Skeletal muscle cell (primary cell): Measurements from ENCODE around the gene ZC3H18.
"Not testable (repeated sequence)": the region's sequence is repeated elsewhere in the genome, so short reads cannot be mapped to it uniquely, and the experiment has no call there.

Experiments used
- DNase-seq: peaks from one replicate; pipeline ENCODE4 v3.0.0-alpha.2; 2010; ENCODE audit warnings: low read depth
- H3K4me3 ChIP-seq: 2 replicates; pipeline ENCODE4 v1.5.1; 2011; ENCODE audit warnings: low read depth, mild to moderate bottlenecking, control low read depth, low read length, moderate library complexity

The ZC3H18 gene

DNA sequence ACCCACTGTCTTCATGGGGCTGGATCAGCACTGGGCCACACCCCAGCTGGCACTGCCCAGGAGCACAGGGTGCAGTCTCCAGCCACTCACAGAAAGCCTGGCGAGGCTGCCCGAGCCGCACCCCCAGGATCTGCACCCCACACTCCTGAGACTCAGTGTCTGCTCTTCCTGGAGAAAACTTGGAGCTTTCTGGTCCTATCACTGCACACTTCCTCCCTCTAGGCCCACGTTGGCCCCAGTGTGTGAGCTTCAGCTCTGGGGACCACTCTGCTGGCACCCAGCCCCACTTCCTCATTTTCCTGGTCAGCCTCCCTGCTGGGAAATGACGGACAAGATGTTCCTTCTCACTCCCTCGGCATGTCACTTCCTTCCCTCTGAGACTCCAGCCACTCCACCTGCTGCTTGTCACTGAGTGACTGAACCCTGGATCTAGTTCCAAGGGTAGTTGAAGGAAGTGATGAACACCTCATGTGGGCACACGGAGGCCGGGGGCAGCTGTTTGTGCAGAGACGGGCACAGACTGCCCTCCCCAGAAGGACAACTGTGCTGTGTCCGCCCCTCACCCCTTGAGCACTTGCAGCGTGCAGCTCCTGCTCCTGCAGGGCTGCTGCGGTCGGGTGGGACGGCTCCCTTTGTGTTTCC lies 29.0 kb downstream of the ZC3H18 start:
- H3K4me3 ChIP-seq, result no peak overlapping the region
- no peak for DNase-seq

GRCh38 chr16:88599825-88600538 lies 29.8 kb downstream of the ZC3H18 start:
- DNase-seq, result no peak
- no peak overlapping the region for H3K4me3 ChIP-seq

- no peak overlapping the region for H3K4me3 ChIP-seq
Observed at GRCh38 chr16:88600539-88600896, 30.3 kb downstream of the ZC3H18 start.

DNA sequence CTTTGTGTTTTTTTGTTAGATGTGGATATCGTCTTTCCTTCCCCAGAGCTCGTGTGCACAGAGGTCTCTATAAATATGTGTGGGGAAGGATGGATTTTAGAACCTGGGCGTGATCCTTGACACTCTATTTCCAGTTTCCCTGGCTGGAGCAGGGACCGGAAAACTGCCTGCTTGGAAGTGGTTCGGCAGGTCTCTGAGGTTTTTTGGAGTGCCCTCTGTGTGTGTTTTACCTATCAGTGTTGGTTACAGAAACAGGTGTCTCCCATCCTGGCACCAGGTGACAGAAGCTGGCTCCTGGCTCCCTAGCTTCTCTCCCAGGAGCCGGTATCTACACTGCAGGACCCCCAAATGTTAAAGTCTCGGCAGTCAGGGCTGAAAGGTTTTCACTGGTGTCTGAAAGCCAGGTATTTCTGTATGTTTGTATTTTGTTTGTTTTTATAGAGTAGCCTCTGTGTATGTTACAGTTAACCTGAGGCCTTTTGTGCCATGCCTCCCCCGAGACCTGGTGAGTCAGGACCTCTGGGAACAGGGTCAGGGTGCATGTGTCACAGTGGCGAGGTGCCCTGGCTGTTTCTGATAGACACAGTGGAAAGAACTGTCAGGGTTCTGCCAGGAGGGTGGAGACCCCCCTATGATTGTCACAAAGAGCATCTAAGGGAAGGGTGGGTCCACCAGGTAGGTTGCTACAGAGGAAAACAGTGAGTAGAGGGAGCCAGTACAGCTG lies 31.3 kb downstream of the ZC3H18 start:
- H3K4me3 ChIP-seq, result no peak overlapping the region
- no peak for DNase-seq

More at GRCh38 chr16:88600539-88600896, 30.3 kb downstream of the ZC3H18 start:
- no peak for DNase-seq

GRCh38 chr16:88602091-88602490 lies 31.9 kb downstream of the ZC3H18 start:
- H3K4me3 ChIP-seq, result no peak overlapping the region
- DNase-seq, result no peak

DNA sequence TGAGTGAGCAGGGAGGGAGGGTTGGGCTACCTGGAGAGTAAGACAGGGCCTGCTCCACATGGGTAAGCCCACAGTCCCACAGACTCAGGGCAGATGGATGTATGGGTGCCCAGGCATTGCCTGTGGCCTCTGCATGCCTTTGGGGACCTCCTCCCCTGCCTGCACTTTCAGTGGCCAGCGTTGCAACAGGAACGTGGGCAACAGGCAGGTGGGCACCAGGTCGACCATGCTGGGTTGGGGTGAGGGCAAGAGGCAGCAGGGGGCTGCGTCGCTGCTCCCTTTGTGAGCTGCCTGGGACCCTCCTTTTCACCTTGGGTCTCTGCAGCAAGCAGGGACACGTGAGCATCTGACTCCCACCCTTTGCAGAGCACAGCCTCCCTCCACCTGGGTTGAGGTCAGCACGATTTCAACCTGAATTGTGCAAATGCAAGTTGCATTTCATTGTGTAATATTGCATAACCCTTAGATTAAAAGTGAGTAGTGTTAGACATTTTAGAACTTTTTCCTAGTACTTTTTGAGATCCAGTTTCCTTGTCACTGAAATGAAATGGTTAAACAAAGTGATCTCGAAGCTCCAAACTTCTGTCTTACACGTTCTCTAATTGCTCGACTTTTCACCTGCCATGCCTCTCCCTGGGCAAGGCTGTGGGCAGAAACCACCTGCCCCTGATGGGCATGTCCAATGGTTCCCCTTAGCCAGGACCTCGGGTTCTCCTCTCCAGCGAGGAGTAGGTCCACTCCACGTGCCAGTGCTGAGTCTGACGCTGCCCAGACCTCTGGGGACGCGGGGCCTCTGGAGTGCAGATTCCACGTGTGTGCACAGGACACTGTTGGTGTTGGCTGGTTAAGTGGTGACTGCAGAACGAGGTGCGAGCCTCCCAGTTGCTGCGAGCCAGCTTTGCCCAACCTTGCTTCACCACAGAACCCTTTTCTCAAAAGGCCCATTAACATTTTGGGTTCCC lies 35.3 kb downstream of the ZC3H18 start:
- DNase-seq, result no peak

GRCh38 chr16:88606148-88606757 lies 36.0 kb downstream of the ZC3H18 start:
- no peak overlapping the region for H3K4me3 ChIP-seq
- DNase-seq, result no peak

More for the DNA sequence above, 35.3 kb downstream of the ZC3H18 start:
- H3K4me3 ChIP-seq, result no peak overlapping the region

GRCh38 chr16:88608076-88608475 lies 37.9 kb downstream of the ZC3H18 start:
- no peak overlapping the region for H3K4me3 ChIP-seq
- no peak for DNase-seq

DNA sequence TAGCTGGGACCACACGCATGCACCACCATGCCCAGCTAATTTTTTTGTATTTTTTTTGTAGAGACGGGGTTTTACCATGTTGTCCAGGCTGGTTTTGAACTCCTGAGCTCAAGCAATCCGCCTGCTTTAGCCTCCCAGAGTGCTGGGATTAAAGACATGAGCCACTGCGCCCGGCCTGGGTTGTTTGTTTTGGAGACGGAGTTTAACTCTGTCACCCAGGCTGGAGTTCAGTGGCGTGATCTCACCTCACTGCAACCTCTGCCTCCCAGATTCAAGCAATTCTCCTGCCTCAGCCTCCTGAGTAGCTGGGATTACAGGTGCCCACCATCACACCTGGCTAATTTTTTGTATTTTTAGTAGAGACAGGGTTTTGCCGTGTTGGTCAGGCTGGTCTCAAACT lies 39.2 kb downstream of the ZC3H18 start:
- not testable (repeated sequence) for H3K4me3 ChIP-seq, DNase-seq

- H3K4me3 ChIP-seq, result no peak overlapping the region
- DNase-seq, result no peak
Observed at GRCh38 chr16:88610080-88610479, 39.9 kb downstream of the ZC3H18 start.

DNA sequence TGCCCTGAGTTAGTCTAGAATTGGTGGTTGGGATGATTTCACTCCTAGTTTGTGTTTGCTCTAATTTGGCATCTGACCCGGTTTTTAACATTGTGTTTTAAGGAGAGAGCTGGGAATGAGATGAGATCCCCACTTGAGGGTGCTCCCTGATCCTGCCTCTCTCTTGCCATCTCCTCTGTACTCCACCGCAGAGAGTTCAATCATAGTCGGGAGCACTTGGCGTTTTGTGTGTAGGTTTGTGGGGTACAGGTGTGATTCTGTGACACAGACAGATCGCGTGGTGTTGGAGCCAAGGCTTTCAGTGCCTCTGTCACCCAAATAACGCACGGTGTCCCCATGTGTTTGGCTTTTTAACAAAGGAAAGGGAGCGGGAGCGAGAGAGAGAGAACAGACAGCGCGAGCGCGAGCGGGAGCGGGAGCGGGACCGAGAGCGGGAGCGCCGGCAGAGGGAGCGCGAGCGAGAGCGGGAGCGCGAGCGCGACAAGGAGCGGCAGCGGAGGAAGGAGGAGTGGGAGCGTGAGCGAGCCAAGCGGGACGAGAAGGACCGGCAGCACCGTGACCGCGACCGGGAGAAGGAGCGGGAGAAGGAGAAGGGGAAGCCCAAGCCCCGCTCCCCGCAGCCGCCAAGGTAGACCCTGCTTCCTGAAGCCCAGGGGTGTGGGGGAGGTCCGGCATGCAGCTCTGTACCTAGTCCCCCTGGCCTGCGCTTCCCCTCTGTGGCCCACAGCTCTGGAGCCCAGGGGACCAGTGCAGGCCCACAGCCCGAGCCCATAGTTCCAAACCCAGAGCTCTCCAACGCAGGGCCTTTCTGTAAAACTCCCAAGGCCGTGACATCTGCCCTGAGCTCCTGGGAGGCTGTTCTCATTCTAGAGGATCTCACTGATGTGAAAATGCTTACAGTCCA lies 41.0 kb downstream of the ZC3H18 start:
- no peak for DNase-seq
- H3K4me3 ChIP-seq, result no peak overlapping the region

GRCh38 chr16:88613293-88613692 lies 43.1 kb downstream of the ZC3H18 start:
- H3K4me3 ChIP-seq, result no peak overlapping the region
- DNase-seq, result no peak

- H3K4me3 ChIP-seq, result no peak overlapping the region
- DNase-seq, result no peak
Observed at GRCh38 chr16:88613911-88614817, 44.0 kb downstream of the ZC3H18 start.

DNA sequence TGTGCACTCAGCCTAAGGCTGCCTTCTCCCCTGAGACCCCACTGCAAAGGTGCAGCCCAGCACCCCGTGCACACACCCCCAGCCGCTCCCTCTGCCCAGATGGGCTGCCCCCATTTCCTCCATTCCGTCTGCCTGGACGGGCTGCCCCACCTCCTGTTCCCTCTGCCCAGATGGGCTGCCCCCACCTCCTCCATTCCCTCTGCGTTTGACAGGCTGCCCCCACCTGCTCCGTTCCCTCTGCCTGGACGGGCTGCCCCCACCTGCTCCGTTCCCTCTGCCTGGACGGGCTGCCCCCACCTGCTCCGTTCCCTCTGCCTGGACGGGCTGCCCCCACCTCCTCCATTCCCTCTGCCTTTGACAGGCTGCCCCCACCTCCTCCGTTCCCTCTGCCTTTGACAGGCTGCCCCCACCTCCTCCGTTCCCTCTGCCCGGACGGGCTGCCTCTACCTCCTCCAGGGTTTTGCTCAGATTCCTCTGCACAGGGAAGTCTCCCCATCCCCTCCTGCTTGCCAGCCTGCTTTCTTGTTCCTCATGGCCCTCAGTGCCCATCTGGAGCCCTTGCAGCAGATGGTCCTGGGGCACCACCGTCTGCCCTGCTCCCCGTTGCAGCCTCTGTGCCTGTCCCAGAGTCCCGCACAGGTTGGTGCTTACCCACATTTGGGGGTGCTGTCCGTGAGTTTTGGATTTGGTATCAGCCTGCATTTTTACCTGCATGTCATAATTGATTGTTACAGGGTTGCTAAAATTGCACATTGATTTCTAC lies 44.8 kb downstream of the ZC3H18 start:
- no peak overlapping the region for H3K4me3 ChIP-seq
- DNase-seq, result no peak

GRCh38 chr16:88616320-88616719 lies 46.1 kb downstream of the ZC3H18 start:
- no peak overlapping the region for H3K4me3 ChIP-seq
- DNase-seq, result no peak

GRCh38 chr16:88616736-88617135 lies 46.5 kb downstream of the ZC3H18 start:
- no peak for DNase-seq
- H3K4me3 ChIP-seq, result no peak overlapping the region
